Measurements from ENCODE around the gene B3GNT9.

GRCh38 chr16:67173323-67173722 is 22.5 kb upstream of the B3GNT9 start:
- TF ChIP-seq POLR2AphosphoS5 (IDR thresholded peaks at IDR 0.05; ENCODE audit: low read depth, low read length) (no peak), CTCF (IDR thresholded peaks at IDR 0.05) (no peak), SMC3 (IDR thresholded peaks at IDR 0.05; ENCODE audit: low read depth, low read length) (no peak), REST (IDR thresholded peaks at IDR 0.05; ENCODE audit: low read depth, low read length) (no peak), RCOR1 (IDR thresholded peaks at IDR 0.05; ENCODE audit: low read length) (no peak), SIN3A (IDR thresholded peaks at IDR 0.05; ENCODE audit: borderline replicate concordance, low read depth, low read length) (no peak)
- TF ChIP-seq, protein P1, sequence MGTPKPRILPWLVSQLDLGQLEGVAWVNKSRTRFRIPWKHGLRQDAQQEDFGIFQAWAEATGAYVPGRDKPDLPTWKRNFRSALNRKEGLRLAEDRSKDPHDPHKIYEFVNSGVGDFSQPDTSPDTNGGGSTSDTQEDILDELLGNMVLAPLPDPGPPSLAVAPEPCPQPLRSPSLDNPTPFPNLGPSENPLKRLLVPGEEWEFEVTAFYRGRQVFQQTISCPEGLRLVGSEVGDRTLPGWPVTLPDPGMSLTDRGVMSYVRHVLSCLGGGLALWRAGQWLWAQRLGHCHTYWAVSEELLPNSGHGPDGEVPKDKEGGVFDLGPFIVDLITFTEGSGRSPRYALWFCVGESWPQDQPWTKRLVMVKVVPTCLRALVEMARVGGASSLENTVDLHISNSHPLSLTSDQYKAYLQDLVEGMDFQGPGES (IDR thresholded peaks at IDR 0.05; ENCODE audit: low read depth, low read length), result no peak
- TF ChIP-seq, protein P2, sequence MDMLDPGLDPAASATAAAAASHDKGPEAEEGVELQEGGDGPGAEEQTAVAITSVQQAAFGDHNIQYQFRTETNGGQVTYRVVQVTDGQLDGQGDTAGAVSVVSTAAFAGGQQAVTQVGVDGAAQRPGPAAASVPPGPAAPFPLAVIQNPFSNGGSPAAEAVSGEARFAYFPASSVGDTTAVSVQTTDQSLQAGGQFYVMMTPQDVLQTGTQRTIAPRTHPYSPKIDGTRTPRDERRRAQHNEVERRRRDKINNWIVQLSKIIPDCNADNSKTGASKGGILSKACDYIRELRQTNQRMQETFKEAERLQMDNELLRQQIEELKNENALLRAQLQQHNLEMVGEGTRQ (IDR thresholded peaks at IDR 0.05; ENCODE audit: borderline replicate concordance, low read depth, low read length), result no peak

All from SK-N-SH (cell line).